Lung (tissue), 12 donors: Measurements from ENCODE around the gene DNAH10. TPM values are rescaled to one million over a fixed set of nuclear protein-coding genes. Genes with fewer than 3 reads are reported as not detected.

ENCODE experiments used
- ATAC-seq: fragments of 200-7000 bp; cut with Tn5 transposase; one replicate; pipeline ENCODE4 v1.9.1; 2020; ENCODE audit warnings: moderate number of reproducible peaks; ENCODE audit not compliant: insufficient read depth, low FRiP score
- DNase-seq, 3 donors: peaks; one replicate each; pipeline ENCODE4 v3.0.0-alpha.2; 2013 to 2017
- H3K27ac ChIP-seq, 2 donors: one replicate each; pipeline ENCODE4 v1.5.1; 2013; ENCODE audit warnings: mild to moderate bottlenecking in 2 of 2, moderate library complexity in 2 of 2, control low read depth in 1 of 2, inconsistent platforms in 1 of 2, low read depth in 1 of 2, low read length in 1 of 2
- H3K27me3 ChIP-seq, 3 donors: one replicate each; pipeline ENCODE4 v1.5.1; 2013; ENCODE audit warnings: low read length in 2 of 3; ENCODE audit not compliant: control insufficient read depth in 3 of 3, insufficient read depth in 3 of 3
- H3K36me3 ChIP-seq, 4 donors: one replicate each; pipeline ENCODE4 v1.5.1; 2013; ENCODE audit warnings: low read length in 4 of 4, mild to moderate bottlenecking in 1 of 4, moderate library complexity in 1 of 4; ENCODE audit not compliant: control insufficient read depth in 4 of 4, insufficient read depth in 4 of 4
- H3K4me1 ChIP-seq, 5 donors: one replicate each; pipeline ENCODE4 v1.5.1; 2013; ENCODE audit warnings: low read length in 5 of 5, mild to moderate bottlenecking in 2 of 5, moderate library complexity in 1 of 5; ENCODE audit not compliant: control insufficient read depth in 5 of 5, insufficient read depth in 5 of 5
- H3K4me3 ChIP-seq: one replicate; pipeline ENCODE4 v1.5.1; 2013; ENCODE audit warnings: mild to moderate bottlenecking, control low read depth, moderate library complexity
- H3K9ac ChIP-seq, 2 donors: one replicate each; pipeline ENCODE4 v1.5.1; 2013; ENCODE audit warnings: low read length in 2 of 2, control low read depth in 1 of 2; ENCODE audit not compliant: insufficient read depth in 1 of 2
- H3K9me3 ChIP-seq, 4 donors: one replicate each; pipeline ENCODE4 v1.5.1; 2013; ENCODE audit warnings: low read length in 3 of 4, mild to moderate bottlenecking in 1 of 4, moderate library complexity in 1 of 4; ENCODE audit not compliant: control insufficient read depth in 4 of 4, insufficient read depth in 3 of 4
- WGBS, 2 donors: extraction: QIAGEN DNeasy Blood & Tissue Kit; methylation state at CpG; one replicate each; pipeline ENCODE4 v1.1.7; 2013; 5-methylcytosine and 5-hydroxymethylcytosine counted together
- polyA plus RNA-seq, 2 donors: library from polyadenylated mRNA; stranded (reverse); fragments of 200-250 nt; gene quantifications; one replicate each; pipeline ENCODE4 v1.2.1, GENCODE V29; 2013
- total RNA-seq, 2 donors: library from RNA; depleted of rRNA in 1 of 2; stranded (reverse); fragments of >200 nt in 1 of 2; gene quantifications; one replicate each; pipeline ENCODE4 v1.2.1, GENCODE V29; 2014 to 2021
- TF ChIP-seq, protein P1 (sequence below): IDR thresholded peaks from 2 replicates; pipeline ENCODE4 v1.5.1; 2012; ENCODE audit warnings: mild to moderate bottlenecking; ENCODE audit errors: control extremely low read depth, extremely low read depth
- donor health status: control.
- donor health status: control.
- donor health status: Bipolar disorder and iron deficiency.
- donor health status: healthy.
- donor health status: DM: yes; HTN: yes; CAD: no.

Gene DNAH10
- total and polyA plus RNA-seq, 4 donors: 2.0 to 21.7 (median 9.1) TPM

- peaks cover 0 to 7% (median 0%) of the 10 kb centered on the region in 5 donors for H3K4me1 ChIP-seq
- TF ChIP-seq, protein P1, sequence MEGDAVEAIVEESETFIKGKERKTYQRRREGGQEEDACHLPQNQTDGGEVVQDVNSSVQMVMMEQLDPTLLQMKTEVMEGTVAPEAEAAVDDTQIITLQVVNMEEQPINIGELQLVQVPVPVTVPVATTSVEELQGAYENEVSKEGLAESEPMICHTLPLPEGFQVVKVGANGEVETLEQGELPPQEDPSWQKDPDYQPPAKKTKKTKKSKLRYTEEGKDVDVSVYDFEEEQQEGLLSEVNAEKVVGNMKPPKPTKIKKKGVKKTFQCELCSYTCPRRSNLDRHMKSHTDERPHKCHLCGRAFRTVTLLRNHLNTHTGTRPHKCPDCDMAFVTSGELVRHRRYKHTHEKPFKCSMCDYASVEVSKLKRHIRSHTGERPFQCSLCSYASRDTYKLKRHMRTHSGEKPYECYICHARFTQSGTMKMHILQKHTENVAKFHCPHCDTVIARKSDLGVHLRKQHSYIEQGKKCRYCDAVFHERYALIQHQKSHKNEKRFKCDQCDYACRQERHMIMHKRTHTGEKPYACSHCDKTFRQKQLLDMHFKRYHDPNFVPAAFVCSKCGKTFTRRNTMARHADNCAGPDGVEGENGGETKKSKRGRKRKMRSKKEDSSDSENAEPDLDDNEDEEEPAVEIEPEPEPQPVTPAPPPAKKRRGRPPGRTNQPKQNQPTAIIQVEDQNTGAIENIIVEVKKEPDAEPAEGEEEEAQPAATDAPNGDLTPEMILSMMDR: no peak
- H3K9me3 ChIP-seq: no peaks in the 10 kb centered on the region
- H3K27ac ChIP-seq: no peak overlapping the region
- H3K27me3 ChIP-seq: no peaks in the 10 kb centered on the region
- WGBS, 2 donors: 83 to 87% methylated on average over 4 of the region's 4 CpGs
- ATAC-seq (no peak), DNase-seq (no peak)
- H3K9ac ChIP-seq: no peak overlapping the region
- H3K4me3 ChIP-seq: no peak overlapping the region
- H3K36me3 ChIP-seq: peaks cover 17 to 36% (median 24%) of the 10 kb centered on the region in 4 donors
These were observed 13.4 kb upstream of the DNAH10 start for GRCh38 chr12:123748661-123749060.

GRCh38 chr12:123749355-123749754 lies 12.7 kb upstream of the DNAH10 start:
- Histone ChIP-seq H3K36me3 (peaks cover 19 to 38% (median 24%) of the 10 kb centered on the region in 4 donors), H3K9ac (no peak overlapping the region), H3K4me1 (peaks cover 0 to 7% (median 0%) of the 10 kb centered on the region in 5 donors), H3K27me3 (no peaks in the 10 kb centered on the region), H3K4me3 (no peak overlapping the region), H3K9me3 (no peaks in the 10 kb centered on the region), H3K27ac (no peak overlapping the region)
- 98% methylated on average over 10 of the region's 10 CpGs for WGBS, 2 donors
- DNase-seq (no peak), ATAC-seq (no peak)
- TF ChIP-seq, protein P1: no peak

DNA sequence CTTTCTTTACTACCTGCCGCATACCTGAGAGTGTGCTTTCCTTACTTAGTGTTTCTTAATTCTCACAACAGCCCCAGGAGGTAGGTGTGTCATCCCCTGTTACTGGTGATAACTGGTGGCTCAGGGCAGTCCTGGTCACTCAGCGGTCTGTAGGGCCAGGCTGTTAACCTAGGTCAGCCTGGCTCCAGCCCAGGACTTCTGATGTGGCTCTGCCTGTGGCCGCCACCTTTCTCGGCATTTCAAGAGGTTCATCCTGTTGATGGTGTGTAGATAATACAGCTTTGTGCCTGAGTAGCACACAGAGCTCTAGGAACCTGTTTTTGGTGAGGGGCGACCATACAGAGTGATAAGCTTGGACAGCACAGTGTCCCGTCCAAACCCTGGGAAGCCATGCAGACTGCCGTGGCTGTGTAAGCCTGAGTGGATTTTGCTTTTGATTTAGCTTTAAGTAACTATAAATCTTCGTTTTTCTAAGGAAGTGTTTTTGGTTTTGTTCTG lies 11.9 kb upstream of the DNAH10 start:
- Histone ChIP-seq H3K4me1 (peaks cover 0 to 7% (median 0%) of the 10 kb centered on the region in 5 donors), H3K36me3 (peaks cover 22 to 37% (median 29%) of the 10 kb centered on the region in 4 donors), H3K27me3 (no peaks in the 10 kb centered on the region), H3K9me3 (no peaks in the 10 kb centered on the region), H3K9ac (no peak overlapping the region), H3K4me3 (no peak overlapping the region), H3K27ac (no peak overlapping the region)
- TF ChIP-seq, protein P1: no peak
- ATAC-seq (no peak), DNase-seq (no peak)
- 92 to 94% methylated on average over 8 of the region's 8 CpGs for WGBS, 2 donors

DNA sequence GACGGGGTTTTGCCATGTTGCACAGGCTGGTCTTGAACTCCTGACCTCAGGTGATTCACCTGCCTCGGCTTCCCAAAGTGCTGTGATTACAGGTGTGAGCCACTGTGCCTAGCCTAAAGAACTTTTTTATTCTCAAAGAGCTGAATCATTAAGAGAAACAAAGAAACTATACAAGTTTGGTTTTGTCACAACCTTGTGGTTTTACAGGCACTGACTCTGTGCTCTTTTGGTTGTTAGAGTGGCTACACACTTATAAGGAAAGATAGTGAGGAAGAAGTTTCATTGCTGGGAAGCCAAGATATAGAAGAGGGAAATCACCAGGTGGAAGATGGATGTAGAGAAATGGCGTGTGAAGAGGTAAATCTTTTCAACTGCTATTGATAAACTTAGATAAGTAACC lies 10.1 kb upstream of the DNAH10 start:
- Histone ChIP-seq H3K27ac (no peak overlapping the region), H3K36me3 (peaks cover 22 to 38% (median 27%) of the 10 kb centered on the region in 4 donors), H3K9ac (no peak overlapping the region), H3K9me3 (no peaks in the 10 kb centered on the region), H3K4me1 (peaks cover 0 to 7% (median 0%) of the 10 kb centered on the region in 5 donors), H3K27me3 (no peaks in the 10 kb centered on the region), H3K4me3 (no peak overlapping the region)
- 94 to 97% methylated on average over 3 of the region's 3 CpGs for WGBS, 2 donors
- TF ChIP-seq, protein P1: no peak
- ATAC-seq (no peak), DNase-seq (no peak)
